ENCODE results near the gene SORCS2. TPM values are rescaled to one million over a fixed set of nuclear protein-coding genes. Genes with fewer than 3 reads are reported as not detected.

The SORCS2 gene
- total RNA-seq, 1 donor from 2014 or later: 4.9 TPM

GRCh38 chr4:7624396-7624980, 432.1 kb downstream of the SORCS2 start:
- FAIRE-seq (no peak), DNase-seq (ENCODE audit: low spot score in 2 of 2) (no peak)

GRCh38 chr4:7625071-7625470, 432.7 kb downstream of the SORCS2 start:
- DNase-seq (ENCODE audit: low spot score in 2 of 2): peak; percentile 38 to 46

DNA sequence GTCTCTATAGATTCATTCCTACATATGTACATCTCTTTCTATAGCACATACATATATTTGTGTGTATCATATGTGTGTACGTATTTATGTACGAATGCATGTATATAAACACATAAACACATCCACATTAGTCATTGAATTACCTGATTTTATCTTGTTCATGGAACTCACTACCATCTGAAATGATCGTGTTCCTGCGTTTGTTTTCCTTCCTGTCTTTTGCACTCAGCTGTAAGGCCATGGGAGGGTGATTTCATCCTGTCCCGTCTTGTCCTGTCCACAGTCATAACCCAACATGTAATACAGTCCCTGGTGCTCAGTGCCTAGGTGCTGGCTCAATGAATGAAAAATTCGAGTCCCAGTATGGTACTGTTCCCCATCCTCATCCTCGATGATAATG, 434.2 kb downstream of the SORCS2 start:
- no peak for DNase-seq (ENCODE audit: low spot score in 2 of 2)
- FAIRE-seq: no peak

More at GRCh38 chr4:7625071-7625470, 432.7 kb downstream of the SORCS2 start:
- no peak for FAIRE-seq

GRCh38 chr4:7627251-7628250, 435.2 kb downstream of the SORCS2 start:
- FAIRE-seq (no peak), DNase-seq (ENCODE audit: low spot score in 2 of 2) (no peak)

DNA sequence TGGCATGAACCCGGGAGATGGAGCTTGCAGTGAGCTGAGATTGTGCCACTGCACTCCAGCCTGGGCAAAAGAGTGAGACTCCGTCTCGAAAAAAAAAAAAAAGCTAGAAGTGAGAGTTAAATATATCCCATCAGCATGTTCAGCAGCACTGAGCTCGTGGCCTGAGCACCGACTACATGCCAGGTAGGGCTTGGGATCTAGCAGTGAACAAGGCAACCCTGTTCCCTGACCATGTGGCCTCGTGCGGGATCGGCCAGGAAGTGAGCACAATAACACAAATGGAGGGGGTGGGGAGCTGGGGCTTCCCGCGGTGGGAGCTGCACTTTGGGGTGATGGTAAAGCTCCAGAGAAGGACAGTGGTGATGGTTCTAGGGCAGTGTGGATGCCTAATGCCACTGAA, 436.1 kb downstream of the SORCS2 start:
- FAIRE-seq: no peak
- no peak for DNase-seq (ENCODE audit: low spot score in 2 of 2)

GRCh38 chr4:7629501-7630254, 437.3 kb downstream of the SORCS2 start:
- no peak for DNase-seq (ENCODE audit: low spot score in 2 of 2)
- no peak for FAIRE-seq

DNA sequence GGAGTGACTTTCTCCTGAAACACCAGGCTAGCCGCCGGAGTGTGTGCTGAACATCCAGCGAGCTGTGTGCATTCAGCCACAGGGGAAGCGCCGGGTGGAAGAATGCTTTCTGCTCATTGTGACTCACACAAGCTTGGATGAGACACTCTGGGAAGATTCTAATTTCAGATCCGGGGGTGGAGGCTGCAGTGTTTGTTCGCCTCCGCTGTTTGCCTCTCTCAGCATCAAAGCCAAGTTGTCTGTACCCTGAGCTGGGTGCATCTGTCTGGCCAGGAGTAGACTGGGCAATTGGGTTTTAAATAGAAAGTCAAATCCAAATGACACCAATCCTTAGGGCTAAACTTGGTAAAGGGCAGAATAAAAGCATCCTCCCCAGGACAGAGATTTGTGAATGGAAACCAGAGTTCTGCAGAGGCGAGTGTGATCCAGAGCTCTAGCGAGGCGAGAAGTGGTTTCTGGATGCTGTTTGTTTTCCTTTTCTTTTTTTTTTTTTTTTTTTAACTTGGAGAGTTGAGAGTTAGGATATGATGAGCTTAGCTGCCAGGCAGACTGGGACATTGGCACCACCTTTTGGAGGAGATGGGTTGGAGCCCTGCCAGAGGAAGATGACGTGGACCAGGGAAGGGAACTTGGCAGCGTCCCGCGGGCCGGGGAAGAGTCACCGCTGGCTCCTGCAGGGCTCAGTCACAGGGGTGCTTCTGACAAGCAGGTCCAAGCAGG, 438.4 kb downstream of the SORCS2 start:
- no peak for FAIRE-seq

GRCh38 chr4:7631288-7632014, 439.1 kb downstream of the SORCS2 start:
- DNase-seq (ENCODE audit: low spot score in 2 of 2) (no peak), FAIRE-seq (no peak)

More for the DNA sequence above, 438.4 kb downstream of the SORCS2 start:
- DNase-seq (ENCODE audit: low spot score in 2 of 2): peak in 1 of 2 donors; percentile 66

- no peak for FAIRE-seq
- DNase-seq (ENCODE audit: low spot score in 2 of 2): no peak
Measured at GRCh38 chr4:7632341-7632740, 440.0 kb downstream of the SORCS2 start.

DNA sequence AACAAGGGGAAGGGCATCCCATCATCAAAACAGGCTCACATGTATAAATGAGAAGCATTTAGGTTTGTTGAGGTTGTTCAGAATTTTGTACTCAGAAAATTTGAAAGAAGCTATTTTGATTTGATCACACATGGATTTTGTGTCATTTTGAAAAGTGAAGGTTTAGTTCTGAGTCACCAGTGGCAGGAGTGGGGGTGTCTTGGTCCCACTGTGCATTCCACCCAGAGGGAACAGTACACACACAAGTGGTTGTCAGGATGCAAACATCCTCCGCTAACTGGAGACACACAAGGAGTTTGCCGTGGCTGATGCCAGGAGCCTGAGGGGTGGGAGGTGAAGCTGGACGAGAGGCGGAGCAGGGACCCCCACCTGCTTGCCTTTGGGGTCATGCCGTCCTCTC, 440.6 kb downstream of the SORCS2 start:
- DNase-seq (ENCODE audit: low spot score in 2 of 2) (no peak), FAIRE-seq (no peak)

GRCh38 chr4:7634661-7635251, 442.4 kb downstream of the SORCS2 start:
- DNase-seq (ENCODE audit: low spot score in 2 of 2) (no peak), FAIRE-seq (no peak)

DNA sequence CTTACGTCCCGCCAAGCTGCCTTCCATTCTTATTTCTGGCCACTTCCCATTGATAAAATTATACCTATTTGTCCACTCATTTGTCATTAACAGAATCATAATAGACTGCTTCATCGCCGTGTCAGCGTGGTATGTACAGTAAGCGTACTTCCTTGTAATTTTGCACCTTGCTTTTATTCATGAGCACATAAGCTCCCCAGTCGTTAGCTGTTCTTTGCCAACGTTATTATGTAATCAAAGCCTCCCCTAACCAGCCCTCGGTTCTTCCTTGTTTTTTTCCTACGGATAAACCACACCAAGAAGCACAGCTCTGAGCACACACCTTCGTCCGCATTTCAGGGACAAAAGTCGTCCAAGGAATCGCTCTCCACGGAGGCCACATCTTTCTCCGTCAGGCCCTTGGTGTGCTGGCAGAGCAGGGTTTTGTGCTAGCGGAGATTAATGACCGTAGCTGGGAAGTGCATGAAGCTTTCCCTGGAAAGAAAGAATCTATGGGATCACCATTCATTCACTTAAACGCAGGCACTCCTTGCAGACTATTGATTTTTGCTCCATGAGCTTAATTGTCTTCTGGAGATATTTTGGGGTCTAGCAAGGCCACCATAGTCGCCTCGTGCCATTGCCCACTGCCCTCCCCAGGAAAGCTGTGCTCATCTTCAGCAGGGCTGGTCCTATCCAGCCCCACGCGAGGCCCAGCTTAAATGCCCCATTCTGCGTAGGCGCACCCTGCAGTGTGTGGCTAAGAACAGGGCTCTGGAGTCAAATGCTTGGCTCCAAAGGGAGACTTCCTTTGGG, 443.3 kb downstream of the SORCS2 start:
- FAIRE-seq (no peak), DNase-seq (ENCODE audit: low spot score in 2 of 2) (no peak)

- DNase-seq (ENCODE audit: low spot score in 2 of 2) (no peak), FAIRE-seq (no peak)
Measured at GRCh38 chr4:7636240-7636508, 443.8 kb downstream of the SORCS2 start.

DNA sequence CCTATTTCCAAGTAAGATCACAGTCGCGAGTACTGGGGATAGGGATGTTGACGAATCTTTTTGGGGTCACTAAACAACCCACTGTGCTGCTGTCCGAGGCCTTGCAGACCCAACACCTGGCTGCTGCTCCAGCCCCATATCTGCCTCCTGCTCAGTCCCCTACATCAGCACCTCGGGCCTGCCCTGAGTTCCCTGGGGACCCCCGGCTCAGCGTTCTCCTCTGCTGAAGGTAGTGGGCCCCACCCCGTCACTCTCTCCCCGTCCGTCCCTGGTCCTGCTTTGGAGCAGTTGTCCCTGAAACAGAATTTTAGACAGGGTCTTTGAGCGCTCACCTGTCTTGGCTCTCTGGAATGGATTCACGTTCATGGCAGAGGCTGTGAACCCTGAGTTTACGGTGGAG, 444.8 kb downstream of the SORCS2 start:
- FAIRE-seq: no peak
- no peak for DNase-seq (ENCODE audit: low spot score in 2 of 2)

- FAIRE-seq (no peak), DNase-seq (ENCODE audit: low spot score in 2 of 2) (no peak)
Measured at GRCh38 chr4:7637971-7638370, 445.6 kb downstream of the SORCS2 start.

- DNase-seq (ENCODE audit: low spot score in 2 of 2) (no peak), FAIRE-seq (no peak)
Measured at GRCh38 chr4:7638489-7638888, 446.2 kb downstream of the SORCS2 start.

DNA sequence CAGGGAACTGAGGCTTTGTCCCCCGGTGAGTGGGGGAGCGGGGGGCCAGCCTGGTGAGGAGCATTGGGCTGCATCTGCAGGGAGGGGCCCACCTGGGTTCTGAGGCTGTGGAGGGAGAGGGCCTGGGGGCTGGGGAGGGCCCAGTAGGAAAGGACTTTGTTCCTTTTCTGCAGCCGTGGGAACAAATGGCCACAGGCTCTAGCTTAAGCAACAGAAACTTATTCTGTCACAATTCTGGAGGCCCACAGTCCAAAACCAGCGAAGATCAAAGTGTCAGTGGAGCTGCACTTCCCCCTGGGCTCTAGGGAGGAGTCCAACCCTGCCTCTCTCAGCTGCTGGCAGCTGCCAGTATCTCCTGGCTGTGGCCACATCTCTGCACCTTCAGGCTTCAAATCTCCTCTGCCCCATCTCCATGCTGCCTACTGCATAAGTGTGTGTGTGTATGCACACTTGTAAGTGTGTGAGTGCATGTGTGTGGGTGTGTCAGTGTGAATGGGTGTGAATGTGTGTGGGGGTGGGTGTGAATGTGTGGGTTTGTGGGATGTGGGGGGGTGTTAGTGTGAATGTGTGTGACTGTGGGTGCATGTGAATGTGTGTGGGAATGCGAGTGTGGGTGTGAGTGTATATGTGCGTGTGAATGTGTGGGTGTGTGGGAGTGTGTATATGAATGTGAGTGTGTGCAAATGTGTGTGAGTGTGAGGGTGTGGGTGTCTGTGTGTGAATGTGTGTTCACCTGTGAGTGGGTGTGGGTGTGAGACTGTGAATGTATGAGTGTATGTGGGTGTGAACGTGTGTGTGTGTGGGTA, 446.8 kb downstream of the SORCS2 start:
- DNase-seq (ENCODE audit: low spot score in 2 of 2): no peak
- no peak for FAIRE-seq

DNA sequence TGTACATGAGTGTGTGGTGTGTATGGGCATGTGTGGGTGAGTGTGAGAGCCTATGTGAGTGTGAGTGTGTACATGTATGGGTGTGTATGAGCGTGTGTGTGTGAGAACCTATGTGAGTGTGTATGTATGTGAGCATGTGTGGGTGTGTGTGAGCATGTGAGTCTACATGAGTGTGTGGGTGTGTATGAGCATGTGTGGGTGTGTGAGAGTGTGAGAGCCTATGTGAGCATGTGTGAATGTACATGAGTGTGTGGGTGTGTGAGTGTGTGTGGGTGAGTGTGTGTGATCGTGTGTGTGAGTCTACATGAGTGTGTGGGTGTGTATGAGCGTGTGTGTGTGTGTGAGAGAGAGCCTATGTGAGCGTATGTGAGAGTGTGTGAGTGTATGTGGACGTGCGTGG, 447.8 kb downstream of the SORCS2 start:
- DNase-seq (ENCODE audit: low spot score in 2 of 2): no peak
- FAIRE-seq: no peak
